Skeletal muscle satellite cell (primary cell): ENCODE results near the gene TRHDE.
A peak's percentile ranks its signal among the peaks of the same experiment; 100 is the strongest.

ENCODE experiments used
- H3K27me3 ChIP-seq: 2 replicates; pipeline ENCODE4 v1.7.0; 2013; ENCODE audit warnings: low read length; ENCODE audit not compliant: control insufficient read depth, insufficient read depth
- H3K36me3 ChIP-seq: 2 replicates; pipeline ENCODE4 v1.7.0; 2013; ENCODE audit warnings: mild to moderate bottlenecking, control low read depth, low read length; ENCODE audit not compliant: insufficient read depth
- H3K4me1 ChIP-seq: 2 replicates; pipeline ENCODE4 v1.7.0; 2013; ENCODE audit warnings: low read length; ENCODE audit not compliant: control insufficient read depth, insufficient read depth
- H3K4me2 ChIP-seq: 2 replicates; pipeline ENCODE4 v1.7.0; 2013; ENCODE audit warnings: mild to moderate bottlenecking, low read length
- H3K4me3 ChIP-seq: 2 replicates; pipeline ENCODE4 v1.7.0; 2013; ENCODE audit warnings: low read length
- H3K9ac ChIP-seq: 2 replicates; pipeline ENCODE4 v1.7.0; 2013; ENCODE audit warnings: mild to moderate bottlenecking, low read depth, low read length, moderate library complexity
- H3K9me3 ChIP-seq: replicated peaks from 2 replicates; pipeline ENCODE4 v1.7.0; 2013; ENCODE audit warnings: mild to moderate bottlenecking, control low read depth, low read length

Gene TRHDE

DNA sequence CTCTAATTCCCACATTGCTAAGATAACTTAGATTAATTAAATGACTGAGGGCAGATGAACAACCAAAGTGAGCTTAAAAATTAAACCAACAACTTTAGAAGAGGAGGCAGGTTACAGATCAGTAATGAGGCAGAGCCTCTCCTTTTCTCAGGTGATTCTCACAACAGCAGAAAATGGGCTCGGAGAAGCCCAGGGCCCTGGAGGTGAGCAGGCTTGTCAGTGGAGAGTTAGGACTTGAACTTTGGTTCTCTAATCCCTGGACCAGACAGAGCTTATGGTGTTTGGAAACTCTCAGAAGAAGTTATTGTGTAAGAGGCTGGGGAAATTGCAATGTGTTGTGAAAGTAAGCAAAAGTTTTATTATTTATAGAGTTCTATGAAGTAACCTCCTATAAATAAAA is 2.8 kb downstream of the TRHDE start:
- no peak overlapping the region for H3K9ac ChIP-seq
- H3K36me3 ChIP-seq = no peaks in the 10 kb centered on the region
- H3K27me3 ChIP-seq = peaks cover 23% of the 10 kb centered on the region
- peaks cover 21% of the 10 kb centered on the region for H3K4me1 ChIP-seq
- H3K4me2 ChIP-seq = peak overlapping the region; percentile 94
- peak overlapping the region; percentile 87 for H3K4me3 ChIP-seq
- H3K9me3 ChIP-seq = no peaks in the 10 kb centered on the region

DNA sequence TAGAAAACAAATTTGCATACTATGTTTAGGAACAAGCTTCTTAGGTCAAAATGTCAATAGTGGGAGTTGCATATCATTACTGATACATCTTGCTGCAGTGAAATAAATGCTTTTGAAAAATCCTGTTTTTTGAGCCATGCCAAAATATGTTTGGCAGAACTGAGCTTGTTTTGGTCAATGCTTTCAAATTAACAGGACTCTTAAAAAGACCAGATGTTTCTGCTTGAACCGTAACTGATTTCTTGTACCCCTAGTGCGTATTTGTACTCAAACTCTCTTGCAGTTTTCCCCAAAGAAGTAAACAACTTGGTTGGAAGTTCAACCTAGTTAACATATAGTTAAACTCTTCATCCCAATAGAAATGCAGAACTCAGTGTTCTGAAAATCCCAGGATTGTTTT is 3.4 kb downstream of the TRHDE start:
- Histone ChIP-seq H3K9ac (no peak overlapping the region), H3K27me3 (peaks cover 23% of the 10 kb centered on the region), H3K4me1 (peaks cover 24% of the 10 kb centered on the region), H3K4me2 (peak overlapping the region; percentile 30), H3K36me3 (no peaks in the 10 kb centered on the region), H3K4me3 (peak overlapping the region; percentile 26), H3K9me3 (no peaks in the 10 kb centered on the region)

DNA sequence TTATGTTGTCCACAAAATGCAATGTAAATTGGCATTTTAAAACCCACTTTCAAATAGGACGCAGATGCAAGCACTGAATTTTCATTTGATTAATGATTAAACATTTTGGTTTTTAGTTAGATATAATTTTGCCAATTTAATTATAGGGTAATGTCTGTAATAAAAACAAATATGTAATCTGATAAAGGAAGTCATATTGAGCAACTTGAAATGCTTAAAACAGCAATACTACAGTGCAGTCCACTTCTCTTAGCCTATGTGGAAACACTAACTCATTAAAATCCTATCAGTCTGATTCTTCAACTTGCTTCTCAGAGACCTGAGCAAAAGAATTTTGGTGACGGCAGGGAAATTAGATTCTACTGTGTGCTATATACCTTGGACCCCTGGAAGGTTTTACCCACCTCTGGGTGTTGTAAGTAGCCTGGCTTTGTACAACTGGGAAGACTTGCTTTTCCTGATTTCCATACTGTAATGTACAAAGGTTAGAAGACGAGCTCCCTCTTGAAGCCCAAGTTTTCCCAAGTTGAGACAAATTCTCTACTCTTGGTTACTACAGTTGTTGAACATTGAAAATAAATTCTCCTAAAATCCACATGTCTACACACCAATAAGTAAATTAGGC is 4.1 kb downstream of the TRHDE start:
- Histone ChIP-seq H3K4me2 (peak overlapping the region; percentile 25), H3K9ac (peak overlapping the region; percentile 20), H3K4me1 (peaks cover 29% of the 10 kb centered on the region), H3K4me3 (peak overlapping the region; percentile 27), H3K9me3 (no peaks in the 10 kb centered on the region), H3K36me3 (no peaks in the 10 kb centered on the region), H3K27me3 (peaks cover 19% of the 10 kb centered on the region)

DNA sequence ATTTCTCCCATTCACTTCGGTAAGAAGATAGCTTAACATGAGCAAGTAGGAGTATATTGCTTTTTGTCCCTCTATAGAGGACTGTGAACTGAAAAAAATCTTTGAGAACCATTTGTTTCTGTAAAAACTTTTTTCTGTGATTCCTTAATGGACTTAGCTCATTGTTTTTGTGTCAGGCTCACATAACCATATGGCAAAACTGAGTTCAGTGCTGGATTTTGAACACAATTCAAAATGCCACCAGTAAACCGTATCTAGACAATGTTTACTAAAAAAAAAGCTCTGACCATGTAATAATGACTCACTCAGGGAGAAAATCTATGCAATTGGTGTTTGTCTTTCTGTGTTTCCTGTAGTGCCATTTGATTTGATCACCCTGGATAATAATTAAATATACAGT is 5.2 kb downstream of the TRHDE start:
- H3K4me2 ChIP-seq = peak overlapping the region; percentile 52
- H3K4me1 ChIP-seq = peaks cover 33% of the 10 kb centered on the region
- H3K27me3 ChIP-seq = peaks cover 16% of the 10 kb centered on the region
- no peaks in the 10 kb centered on the region for H3K9me3 ChIP-seq
- peak overlapping the region; percentile 20 for H3K9ac ChIP-seq
- H3K36me3 ChIP-seq = no peaks in the 10 kb centered on the region
- H3K4me3 ChIP-seq = peak overlapping the region; percentile 2

DNA sequence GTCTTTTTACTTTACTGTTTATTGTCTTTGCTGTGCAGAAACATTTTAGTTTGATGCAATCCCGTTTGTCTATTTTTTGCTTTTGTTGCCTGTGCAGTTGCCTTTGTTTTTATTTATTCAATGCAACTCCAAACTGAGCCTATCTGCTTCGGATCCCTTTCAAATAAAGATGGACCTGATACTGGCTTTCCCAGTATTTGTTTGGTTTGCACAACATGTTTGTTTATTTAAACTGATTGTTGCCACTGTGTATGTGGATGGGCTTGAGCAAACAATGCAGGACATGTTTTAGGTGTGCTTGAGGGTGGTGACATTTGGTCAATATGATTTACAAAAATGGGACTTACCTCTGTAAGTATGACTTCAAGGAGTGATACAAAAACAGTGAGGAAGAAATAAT is 6.7 kb downstream of the TRHDE start:
- Histone ChIP-seq H3K4me1 (peaks cover 24% of the 10 kb centered on the region), H3K27me3 (peaks cover 7% of the 10 kb centered on the region), H3K9ac (no peak overlapping the region), H3K36me3 (no peaks in the 10 kb centered on the region), H3K4me2 (no peak overlapping the region), H3K4me3 (no peak overlapping the region), H3K9me3 (no peaks in the 10 kb centered on the region)

DNA sequence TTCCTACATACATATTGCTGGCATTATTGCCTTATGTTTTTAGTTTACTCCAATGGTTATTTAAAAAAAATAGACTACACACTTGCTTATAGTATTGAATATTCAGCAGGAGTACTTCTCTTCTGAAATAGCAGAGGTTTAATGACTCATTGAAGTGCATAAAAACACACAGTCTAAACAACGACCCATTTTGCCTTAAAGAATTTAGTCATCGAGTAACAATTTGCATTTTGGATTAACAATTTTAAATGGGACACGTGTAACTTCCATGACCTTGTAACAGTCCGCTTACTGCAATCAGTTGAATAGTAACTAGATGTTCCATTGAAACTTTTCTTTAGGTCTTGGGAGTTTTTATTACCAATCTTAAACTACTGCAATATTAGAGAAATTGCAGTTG is 9.0 kb downstream of the TRHDE start:
- no peak overlapping the region for H3K4me3 ChIP-seq
- H3K9me3 ChIP-seq = no peaks in the 10 kb centered on the region
- no peaks in the 10 kb centered on the region for H3K36me3 ChIP-seq
- no peak overlapping the region for H3K4me2 ChIP-seq
- no peaks in the 10 kb centered on the region for H3K27me3 ChIP-seq
- peaks cover 24% of the 10 kb centered on the region for H3K4me1 ChIP-seq
- H3K9ac ChIP-seq = no peak overlapping the region

DNA sequence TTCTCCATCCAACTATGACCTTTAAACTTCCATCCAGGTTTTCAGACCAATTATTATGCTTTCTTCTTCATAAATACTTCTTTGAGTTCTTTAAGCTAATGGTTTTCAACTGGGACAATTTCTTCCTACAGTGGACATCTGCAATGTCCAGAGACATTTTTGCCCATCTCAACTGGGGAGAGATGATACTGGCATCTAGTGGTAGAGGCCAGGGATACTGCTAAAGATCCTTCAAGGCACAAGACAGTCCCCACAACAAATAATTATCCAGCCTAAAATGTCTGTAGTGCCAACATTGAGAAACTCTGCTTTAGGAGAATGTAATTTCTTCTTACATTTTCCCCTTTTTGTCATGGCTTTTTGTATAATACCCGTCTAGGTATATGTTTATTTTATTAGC is 10.6 kb downstream of the TRHDE start:
- Histone ChIP-seq H3K27me3 (no peaks in the 10 kb centered on the region), H3K4me3 (no peak overlapping the region), H3K4me2 (no peak overlapping the region), H3K9me3 (no peaks in the 10 kb centered on the region), H3K9ac (no peak overlapping the region), H3K36me3 (no peaks in the 10 kb centered on the region), H3K4me1 (peaks cover 12% of the 10 kb centered on the region)

DNA sequence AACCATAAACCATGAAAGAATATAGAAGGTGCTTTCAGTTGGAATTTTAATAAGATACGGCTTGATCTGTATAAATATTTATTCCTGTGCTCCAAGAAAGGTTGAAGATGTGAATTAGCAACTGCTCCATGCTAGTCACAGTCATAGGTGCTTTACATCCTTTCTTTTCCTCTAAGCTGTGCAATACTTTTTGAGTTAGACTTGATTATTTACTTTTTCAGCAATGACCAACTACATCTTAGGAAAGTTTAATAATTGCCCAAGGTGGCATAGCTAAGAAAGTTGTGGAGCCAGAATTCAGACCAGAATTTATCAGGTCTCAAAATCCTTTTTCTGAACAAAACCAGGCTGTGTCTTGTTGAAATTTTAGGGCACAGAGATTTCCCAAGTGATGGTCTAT is 13.7 kb downstream of the TRHDE start:
- no peak overlapping the region for H3K9ac ChIP-seq
- no peak overlapping the region for H3K4me3 ChIP-seq
- H3K27me3 ChIP-seq = no peaks in the 10 kb centered on the region
- no peaks in the 10 kb centered on the region for H3K36me3 ChIP-seq
- no peak overlapping the region for H3K4me2 ChIP-seq
- peaks cover 9% of the 10 kb centered on the region for H3K4me1 ChIP-seq
- no peaks in the 10 kb centered on the region for H3K9me3 ChIP-seq

DNA sequence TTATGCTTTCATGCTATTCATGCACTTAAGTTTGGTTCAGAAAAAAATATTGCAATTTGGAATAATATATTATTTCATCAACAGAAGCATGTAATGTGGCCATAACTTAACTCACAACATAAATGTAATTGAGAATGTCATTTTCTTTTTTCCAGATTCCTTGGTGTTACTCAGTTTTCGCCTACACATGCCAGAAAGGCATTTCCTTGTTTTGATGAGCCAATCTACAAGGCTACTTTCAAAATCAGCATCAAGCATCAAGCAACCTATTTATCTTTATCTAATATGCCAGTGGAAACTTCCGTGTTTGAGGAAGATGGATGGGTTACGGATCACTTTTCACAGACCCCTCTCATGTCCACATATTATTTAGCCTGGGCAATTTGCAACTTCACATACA is 14.4 kb downstream of the TRHDE start:
- Histone ChIP-seq H3K4me3 (no peak overlapping the region), H3K27me3 (no peaks in the 10 kb centered on the region), H3K4me2 (no peak overlapping the region), H3K4me1 (peaks cover 6% of the 10 kb centered on the region), H3K9ac (no peak overlapping the region), H3K36me3 (no peaks in the 10 kb centered on the region), H3K9me3 (no peaks in the 10 kb centered on the region)

DNA sequence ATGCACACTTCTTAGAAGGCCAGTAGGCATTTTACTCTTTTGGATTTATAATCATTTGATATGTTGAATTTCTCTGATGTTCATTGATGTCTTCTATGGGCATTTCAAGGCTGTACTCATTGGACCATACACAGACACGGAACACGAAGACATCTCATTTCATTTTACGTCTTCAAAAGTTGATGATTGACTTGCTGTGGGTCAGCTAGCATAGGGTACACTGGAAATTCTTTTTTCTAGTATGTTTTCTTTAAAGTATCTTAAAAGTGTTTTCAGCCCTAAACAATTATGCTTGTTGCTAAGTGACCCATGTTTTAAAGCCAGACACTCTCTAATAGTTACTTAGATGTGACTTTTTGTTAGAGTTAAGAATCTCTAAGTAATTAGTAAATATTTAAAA is 16.3 kb downstream of the TRHDE start:
- Histone ChIP-seq H3K27me3 (no peaks in the 10 kb centered on the region), H3K9me3 (no peaks in the 10 kb centered on the region), H3K9ac (no peak overlapping the region), H3K36me3 (no peaks in the 10 kb centered on the region), H3K4me1 (peaks cover 3% of the 10 kb centered on the region), H3K4me3 (no peak overlapping the region), H3K4me2 (no peak overlapping the region)

DNA sequence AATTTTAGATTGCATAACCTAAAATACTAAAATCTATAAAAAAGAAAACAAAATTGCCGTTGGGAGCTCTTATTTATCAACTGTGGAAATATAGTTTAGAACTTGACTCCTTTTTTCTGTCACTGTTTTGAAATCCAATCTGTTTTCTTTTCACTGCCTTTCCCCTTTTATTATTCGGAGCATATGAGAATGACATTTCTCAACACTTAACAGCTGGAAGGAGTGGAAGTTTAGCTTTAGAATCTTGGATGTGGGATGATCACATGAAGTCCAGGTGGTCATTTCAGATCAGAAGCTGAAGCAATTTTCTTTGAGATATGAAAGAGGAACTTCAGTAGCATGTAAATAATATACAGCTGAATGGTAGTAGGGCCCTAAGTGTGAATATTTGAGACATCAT is 16.7 kb downstream of the TRHDE start:
- no peaks in the 10 kb centered on the region for H3K36me3 ChIP-seq
- H3K4me1 ChIP-seq = peaks cover 3% of the 10 kb centered on the region
- no peak overlapping the region for H3K4me3 ChIP-seq
- no peaks in the 10 kb centered on the region for H3K27me3 ChIP-seq
- H3K9me3 ChIP-seq = no peaks in the 10 kb centered on the region
- no peak overlapping the region for H3K9ac ChIP-seq
- no peak overlapping the region for H3K4me2 ChIP-seq

DNA sequence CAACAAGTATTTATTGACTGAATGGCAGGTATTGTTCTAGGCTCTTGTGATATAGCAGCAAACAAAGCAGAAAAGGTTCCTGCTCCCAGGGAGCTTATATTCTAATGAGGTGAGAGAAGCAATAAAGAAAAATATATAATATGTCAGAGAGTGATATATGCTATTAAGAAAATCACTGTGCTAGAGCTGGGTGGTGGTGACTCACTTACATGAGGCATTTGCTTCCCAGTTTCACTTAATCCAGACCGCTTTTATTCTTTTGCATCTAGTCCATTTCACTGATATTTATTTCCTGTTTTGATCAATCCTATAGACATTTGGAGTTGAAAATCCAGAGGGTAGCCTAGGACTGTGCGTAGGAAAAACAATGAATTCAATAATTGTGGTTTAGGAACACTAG is 17.5 kb downstream of the TRHDE start:
- Histone ChIP-seq H3K9ac (no peak overlapping the region), H3K27me3 (no peaks in the 10 kb centered on the region), H3K36me3 (no peaks in the 10 kb centered on the region), H3K4me2 (no peak overlapping the region), H3K4me3 (no peak overlapping the region), H3K4me1 (peaks cover 7% of the 10 kb centered on the region), H3K9me3 (no peaks in the 10 kb centered on the region)
